ENCODE results near the gene FOXE1.

Gene FOXE1

DNA sequence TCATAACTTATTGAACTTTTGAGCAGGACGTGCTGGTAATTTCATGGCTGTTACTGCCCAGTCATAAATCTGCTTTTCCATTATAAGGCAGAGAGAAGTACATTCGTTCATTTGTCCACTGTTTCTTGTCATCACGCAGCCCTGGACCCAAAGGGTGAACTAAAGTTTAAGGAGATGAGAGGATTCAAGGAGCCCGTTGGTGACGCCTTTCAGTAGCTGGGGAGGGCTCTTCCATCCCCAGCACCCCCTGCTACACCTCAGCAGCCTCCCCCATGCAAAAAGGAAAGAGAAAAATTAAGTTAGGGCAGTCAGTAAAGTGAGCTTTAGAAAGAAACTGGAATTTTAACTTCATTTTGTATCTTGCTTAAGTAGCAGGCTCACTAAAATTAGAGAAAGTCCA, 2.9 kb downstream of the FOXE1 start:
- TF ChIP-seq, protein P1, sequence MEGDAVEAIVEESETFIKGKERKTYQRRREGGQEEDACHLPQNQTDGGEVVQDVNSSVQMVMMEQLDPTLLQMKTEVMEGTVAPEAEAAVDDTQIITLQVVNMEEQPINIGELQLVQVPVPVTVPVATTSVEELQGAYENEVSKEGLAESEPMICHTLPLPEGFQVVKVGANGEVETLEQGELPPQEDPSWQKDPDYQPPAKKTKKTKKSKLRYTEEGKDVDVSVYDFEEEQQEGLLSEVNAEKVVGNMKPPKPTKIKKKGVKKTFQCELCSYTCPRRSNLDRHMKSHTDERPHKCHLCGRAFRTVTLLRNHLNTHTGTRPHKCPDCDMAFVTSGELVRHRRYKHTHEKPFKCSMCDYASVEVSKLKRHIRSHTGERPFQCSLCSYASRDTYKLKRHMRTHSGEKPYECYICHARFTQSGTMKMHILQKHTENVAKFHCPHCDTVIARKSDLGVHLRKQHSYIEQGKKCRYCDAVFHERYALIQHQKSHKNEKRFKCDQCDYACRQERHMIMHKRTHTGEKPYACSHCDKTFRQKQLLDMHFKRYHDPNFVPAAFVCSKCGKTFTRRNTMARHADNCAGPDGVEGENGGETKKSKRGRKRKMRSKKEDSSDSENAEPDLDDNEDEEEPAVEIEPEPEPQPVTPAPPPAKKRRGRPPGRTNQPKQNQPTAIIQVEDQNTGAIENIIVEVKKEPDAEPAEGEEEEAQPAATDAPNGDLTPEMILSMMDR (conservative IDR thresholded peaks at IDR 0.05; ENCODE audit: control insufficient read depth, insufficient read depth, low read depth, low read length), result no peak
- no peak for DNase-seq (ENCODE audit: low read depth)
- H3K4me3 ChIP-seq (ENCODE audit: control insufficient read depth, low read depth, low read length), result no peak overlapping the region

DNA sequence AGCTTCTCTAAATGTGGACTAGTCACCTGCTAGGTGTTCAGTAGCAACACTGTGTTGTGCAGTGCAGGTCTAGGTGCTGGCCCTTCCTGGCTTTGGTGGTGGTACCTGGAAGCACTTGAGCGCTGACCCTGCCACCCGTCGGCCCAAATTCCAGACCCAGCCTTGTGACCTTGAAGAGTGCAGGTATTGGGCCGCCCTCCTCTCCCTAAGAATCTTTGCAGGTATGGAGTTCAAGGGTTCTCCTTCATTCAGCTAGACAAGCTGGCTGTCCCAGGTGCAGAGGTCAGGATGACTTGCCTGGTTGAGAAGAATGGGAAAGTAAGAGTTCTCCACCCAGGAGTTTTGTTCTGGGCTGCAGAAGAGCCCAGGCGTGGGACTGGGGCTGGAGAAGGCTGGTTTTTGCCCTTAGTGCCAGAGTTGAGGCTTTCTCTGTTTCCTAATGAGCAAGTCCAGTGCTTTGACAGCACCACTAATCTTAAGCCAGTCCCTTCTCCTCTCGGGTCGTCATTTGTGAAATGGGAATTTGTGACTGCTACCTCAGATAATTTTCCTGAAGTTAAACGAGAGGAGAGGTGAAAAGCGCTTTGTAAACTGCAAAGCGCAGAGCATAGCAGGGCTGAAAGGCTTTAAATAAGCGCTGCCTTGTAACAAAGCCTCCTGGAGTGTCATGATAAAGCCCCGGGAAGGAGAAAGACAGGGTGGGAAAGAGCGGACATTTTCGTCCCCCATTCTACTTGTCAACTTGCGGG, 4.0 kb downstream of the FOXE1 start:
- no peak for DNase-seq (ENCODE audit: low read depth)
- no peak overlapping the region for H3K4me3 ChIP-seq (ENCODE audit: control insufficient read depth, low read depth, low read length)
- TF ChIP-seq, protein P1 (conservative IDR thresholded peaks at IDR 0.05; ENCODE audit: control insufficient read depth, insufficient read depth, low read depth, low read length), result no peak

DNA sequence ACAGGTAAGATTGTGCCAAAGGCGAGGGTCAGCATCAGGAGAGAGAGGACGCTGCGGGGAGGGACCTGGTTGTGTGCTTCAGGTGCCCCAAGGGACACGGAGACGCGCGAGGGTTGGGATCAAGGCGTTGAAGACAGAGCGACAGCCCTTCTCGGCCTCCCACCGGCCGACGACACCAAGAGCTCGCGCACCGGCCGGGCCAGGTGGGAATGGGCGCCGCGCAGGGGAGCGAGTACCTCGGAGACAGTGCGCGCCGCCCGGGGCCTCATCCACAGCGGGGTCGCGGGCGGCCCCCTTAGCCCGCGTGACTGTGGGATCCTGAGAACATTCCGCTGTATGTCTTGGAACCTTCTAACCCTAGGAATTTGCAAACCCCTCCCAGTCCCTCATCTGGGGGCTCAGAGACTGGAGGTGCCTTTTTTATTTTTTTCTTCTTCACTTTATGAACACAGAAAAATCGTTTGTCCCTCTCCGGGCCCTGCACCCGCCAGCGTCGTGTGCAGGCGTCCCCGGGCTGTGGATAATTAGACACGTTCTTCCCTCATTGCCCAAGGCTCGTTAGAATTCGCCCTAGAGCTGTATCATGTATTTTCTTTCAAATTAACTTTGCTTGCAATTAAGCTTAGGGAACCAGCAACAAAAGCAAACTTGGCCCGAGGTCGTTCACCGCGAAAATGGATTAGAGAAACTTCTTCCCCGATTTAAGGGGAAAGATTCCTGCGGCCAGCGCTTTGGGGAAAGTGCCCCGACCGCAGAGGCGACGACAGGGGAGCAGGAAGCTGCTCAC, 4.8 kb downstream of the FOXE1 start:
- no peak for DNase-seq (ENCODE audit: low read depth)
- TF ChIP-seq, protein P1 (conservative IDR thresholded peaks at IDR 0.05; ENCODE audit: control insufficient read depth, insufficient read depth, low read depth, low read length), result no peak
- H3K4me3 ChIP-seq (ENCODE audit: control insufficient read depth, low read depth, low read length), result no peak overlapping the region

DNA sequence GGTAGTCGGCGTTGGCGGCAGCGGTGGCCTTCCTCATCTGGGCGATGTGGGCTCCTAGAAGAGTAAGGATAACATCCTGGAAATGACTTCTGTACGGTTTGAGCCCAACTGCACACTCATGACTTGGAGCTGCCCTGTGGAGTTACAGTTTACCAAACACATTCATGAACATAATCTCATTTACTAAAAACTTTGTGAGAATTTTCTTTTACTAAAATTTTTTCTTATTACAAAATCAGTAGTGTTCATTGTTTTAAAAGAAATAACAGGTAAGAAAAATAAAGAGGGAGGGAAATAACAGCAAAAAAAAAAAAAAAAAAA, 5.3 kb downstream of the FOXE1 start:
- H3K4me3 ChIP-seq (ENCODE audit: control insufficient read depth, low read depth, low read length), result no peak overlapping the region
- no peak for DNase-seq (ENCODE audit: low read depth)
- TF ChIP-seq, protein P1 (conservative IDR thresholded peaks at IDR 0.05; ENCODE audit: control insufficient read depth, insufficient read depth, low read depth, low read length), result no peak

DNA sequence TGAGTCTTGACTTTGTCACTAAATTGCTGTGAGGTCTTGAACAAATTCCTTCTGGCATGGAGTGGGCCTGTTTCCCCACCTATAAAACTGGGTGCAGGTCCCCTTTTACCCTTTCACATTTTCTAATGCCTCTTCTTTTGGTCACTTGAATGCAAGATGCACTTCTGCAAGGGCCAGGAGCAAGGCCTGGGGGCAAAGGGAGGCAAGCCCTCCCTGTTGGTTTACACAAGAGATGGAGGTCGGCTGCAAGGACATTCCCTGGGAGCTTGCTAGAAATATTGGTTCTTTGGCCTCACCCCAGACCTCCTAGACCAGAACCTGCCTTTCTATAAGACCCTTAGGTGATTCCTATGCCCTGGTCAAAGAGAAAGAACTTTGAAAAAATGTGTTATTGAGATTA, 5.8 kb downstream of the FOXE1 start:
- DNase-seq (ENCODE audit: low read depth), result no peak
- no peak overlapping the region for H3K4me3 ChIP-seq (ENCODE audit: control insufficient read depth, low read depth, low read length)
- TF ChIP-seq, protein P1 (conservative IDR thresholded peaks at IDR 0.05; ENCODE audit: control insufficient read depth, insufficient read depth, low read depth, low read length), result no peak

DNA sequence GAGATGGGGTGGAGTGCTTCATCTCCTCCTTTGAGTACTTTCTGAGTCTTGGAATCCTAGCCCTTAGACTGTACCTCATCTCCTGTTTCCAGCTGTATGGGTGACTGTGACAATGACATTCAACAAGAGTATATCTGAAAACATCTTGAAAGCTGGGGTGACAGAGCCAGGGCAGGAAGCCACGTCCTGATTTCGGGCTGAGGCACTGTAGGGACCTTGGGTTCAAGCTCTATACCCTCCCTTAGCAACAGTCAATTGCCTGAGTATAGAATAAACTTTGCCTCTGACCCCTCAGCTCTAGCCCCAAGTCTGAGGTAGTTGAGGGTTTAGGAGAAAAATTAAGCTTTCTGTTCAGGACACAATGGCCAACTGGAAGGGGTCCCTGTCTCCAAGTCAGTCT, 6.3 kb downstream of the FOXE1 start:
- TF ChIP-seq, protein P1 (conservative IDR thresholded peaks at IDR 0.05; ENCODE audit: control insufficient read depth, insufficient read depth, low read depth, low read length), result no peak
- no peak overlapping the region for H3K4me3 ChIP-seq (ENCODE audit: control insufficient read depth, low read depth, low read length)
- DNase-seq (ENCODE audit: low read depth), result no peak
